Measurements from ENCODE around the gene CD9.

The CD9 gene

GRCh38 chr12:6233121-6233971 is 33.1 kb downstream of the CD9 start:
- TF ChIP-seq CTCF (IDR thresholded peaks at IDR 0.05; ENCODE audit: unreplicated experiment in 3 of 3) = no peak
- Mint-ChIP-seq H3K4me1 (peaks cover 72% of the 10 kb centered on the region), H3K36me3 (ENCODE audit: low read depth) (no peaks in the 10 kb centered on the region), H3K27me3 (ENCODE audit: low read depth) (peaks cover 13% of the 10 kb centered on the region), H3K27ac (peak overlapping the region in 2 of 3 experiments; percentile 12 to 26), H3K9me3 (no peaks in the 10 kb centered on the region), H3K4me3 (no peak overlapping the region)

- Mint-ChIP-seq H3K4me1 (peaks cover 65% of the 10 kb centered on the region), H3K27ac (peak overlapping the region in 2 of 3 experiments; percentile 12 to 26), H3K27me3 (ENCODE audit: low read depth) (peaks cover 13% of the 10 kb centered on the region), H3K4me3 (no peak overlapping the region), H3K9me3 (no peaks in the 10 kb centered on the region), H3K36me3 (ENCODE audit: low read depth) (no peaks in the 10 kb centered on the region)
- TF ChIP-seq CTCF (IDR thresholded peaks at IDR 0.05; ENCODE audit: unreplicated experiment in 3 of 3) = no peak
These were observed 34.0 kb downstream of the CD9 start for GRCh38 chr12:6234214-6234613.

GRCh38 chr12:6234906-6235305 is 34.7 kb downstream of the CD9 start:
- H3K4me1 Mint-ChIP-seq = peaks cover 58% of the 10 kb centered on the region
- peaks cover 13% of the 10 kb centered on the region for H3K27me3 Mint-ChIP-seq (ENCODE audit: low read depth)
- no peak for TF ChIP-seq CTCF (IDR thresholded peaks at IDR 0.05; ENCODE audit: unreplicated experiment in 3 of 3)
- peak overlapping the region; percentile 26 to 66 (median 40) for H3K27ac Mint-ChIP-seq
- no peaks in the 10 kb centered on the region for H3K9me3 Mint-ChIP-seq
- no peaks in the 10 kb centered on the region for H3K36me3 Mint-ChIP-seq (ENCODE audit: low read depth)
- no peak overlapping the region for H3K4me3 Mint-ChIP-seq

- H3K9me3 Mint-ChIP-seq = no peaks in the 10 kb centered on the region
- H3K27ac Mint-ChIP-seq = peak overlapping the region; percentile 26 to 66 (median 40)
- H3K36me3 Mint-ChIP-seq (ENCODE audit: low read depth) = no peaks in the 10 kb centered on the region
- H3K4me3 Mint-ChIP-seq = no peak overlapping the region
- peaks cover 13% of the 10 kb centered on the region for H3K27me3 Mint-ChIP-seq (ENCODE audit: low read depth)
- peaks cover 52% of the 10 kb centered on the region for H3K4me1 Mint-ChIP-seq
- no peak for TF ChIP-seq CTCF (IDR thresholded peaks at IDR 0.05; ENCODE audit: unreplicated experiment in 3 of 3)
These were observed 35.3 kb downstream of the CD9 start for GRCh38 chr12:6235499-6235898.

- Mint-ChIP-seq H3K4me3 (no peak overlapping the region), H3K27me3 (ENCODE audit: low read depth) (peaks cover 13% of the 10 kb centered on the region), H3K9me3 (no peaks in the 10 kb centered on the region), H3K27ac (peak overlapping the region; percentile 26 to 66 (median 40)), H3K36me3 (ENCODE audit: low read depth) (no peaks in the 10 kb centered on the region), H3K4me1 (peaks cover 48% of the 10 kb centered on the region)
- TF ChIP-seq CTCF (IDR thresholded peaks at IDR 0.05; ENCODE audit: unreplicated experiment in 3 of 3) = no peak
These were observed 35.9 kb downstream of the CD9 start for GRCh38 chr12:6235906-6236640.

Measured in nephron (organoid).